H1 (cell line): ENCODE measurements around the gene MYH10. TPM values are rescaled to one million over a fixed set of nuclear protein-coding genes. Genes with fewer than 3 reads are reported as not detected.

ENCODE experiments used
- ASH2L ChIP-seq: fragments of 200-600, 300-600 bp; sonication (generic); IDR thresholded peaks from one replicate; pipeline ENCODE4 v1.7.1; 2017; ENCODE audit warnings: low read length
- BACH1 ChIP-seq: IDR thresholded peaks from 2 replicates; pipeline ENCODE4 v1.6.1; 2012; ENCODE audit warnings: low read length, improper control_type of control experiment
- TEAD4 ChIP-seq: IDR thresholded peaks from 2 replicates; pipeline ENCODE4 v1.6.1; 2012; ENCODE audit warnings: low read depth, low read length, inconsistent platforms, mixed read lengths
- YY1 ChIP-seq: IDR thresholded peaks from 2 replicates; pipeline ENCODE4 v1.6.1; 2011; ENCODE audit warnings: low read depth, mild to moderate bottlenecking, low read length
- ZNF274 ChIP-seq: IDR thresholded peaks from 2 replicates; pipeline ENCODE4 v1.7.0; 2012; ENCODE audit warnings: low read length, borderline replicate concordance; ENCODE audit errors: extremely low read depth
- polyA plus RNA-seq, 7 experiments: library from polyadenylated mRNA; depleted of rRNA in 3 of 7; stranded (reverse) in 5 of 7; unstranded in 2 of 7; fragments of >200 nt in 5 of 7; fragments of 200-250 nt in 2 of 7; gene quantifications; 1 replicate in 5 of 7; 2 replicates in 1 of 7; 4 replicates in 1 of 7; pipeline versions ENCODE4 v1.2.1 to v1.2.3, GENCODE V29; 2011 to 2013; ENCODE audit warnings: missing spikeins in 2 of 7, mixed read lengths in 2 of 7
- total RNA-seq: library from RNA; stranded (reverse); fragmentation: NEBNext Ultra II Directional; extraction: Animal tissue kit (Norgen Biotek cat#: 25700); gene quantifications from 2 replicates; pipeline ENCODE4 v1.2.1, GENCODE V29; 2021

Gene MYH10
- total and polyA plus RNA-seq, 2 of the 8 experiments (the other 6 are each of a cell fraction or from before 2014, with no cell fraction given), result 64.1 to 289 TPM

GRCh38 chr17:8608001-8608400 lies 22.5 kb downstream of the MYH10 start (continued):
- TF ChIP-seq TEAD4 (no peak), YY1 (no peak), ASH2L (no peak), ZNF274 (no peak), BACH1 (no peak)
